22Rv1 (cell line): ENCODE results near the gene FAM184B.
"Not testable (repeated sequence)": the region's sequence is repeated elsewhere in the genome, so short reads cannot be mapped to it uniquely, and the experiment has no call there.

Experiments
- H3K27ac ChIP-seq: fragments of 450-650 bp; 2 replicates; pipeline ENCODE4 v1.5.1; 2017
- ZFX ChIP-seq: fragments of 450-650 bp; IDR thresholded peaks from 2 replicates; pipeline ENCODE4 v1.6.1; 2017; ENCODE audit warnings: antibody characterized with exemption, borderline replicate concordance
- TF ChIP-seq, protein P1 (sequence below): fragments of 450-650 bp; IDR thresholded peaks from 2 replicates; pipeline ENCODE4 v1.5.1; 2017; ENCODE audit warnings: mild to moderate bottlenecking

The FAM184B gene

DNA sequence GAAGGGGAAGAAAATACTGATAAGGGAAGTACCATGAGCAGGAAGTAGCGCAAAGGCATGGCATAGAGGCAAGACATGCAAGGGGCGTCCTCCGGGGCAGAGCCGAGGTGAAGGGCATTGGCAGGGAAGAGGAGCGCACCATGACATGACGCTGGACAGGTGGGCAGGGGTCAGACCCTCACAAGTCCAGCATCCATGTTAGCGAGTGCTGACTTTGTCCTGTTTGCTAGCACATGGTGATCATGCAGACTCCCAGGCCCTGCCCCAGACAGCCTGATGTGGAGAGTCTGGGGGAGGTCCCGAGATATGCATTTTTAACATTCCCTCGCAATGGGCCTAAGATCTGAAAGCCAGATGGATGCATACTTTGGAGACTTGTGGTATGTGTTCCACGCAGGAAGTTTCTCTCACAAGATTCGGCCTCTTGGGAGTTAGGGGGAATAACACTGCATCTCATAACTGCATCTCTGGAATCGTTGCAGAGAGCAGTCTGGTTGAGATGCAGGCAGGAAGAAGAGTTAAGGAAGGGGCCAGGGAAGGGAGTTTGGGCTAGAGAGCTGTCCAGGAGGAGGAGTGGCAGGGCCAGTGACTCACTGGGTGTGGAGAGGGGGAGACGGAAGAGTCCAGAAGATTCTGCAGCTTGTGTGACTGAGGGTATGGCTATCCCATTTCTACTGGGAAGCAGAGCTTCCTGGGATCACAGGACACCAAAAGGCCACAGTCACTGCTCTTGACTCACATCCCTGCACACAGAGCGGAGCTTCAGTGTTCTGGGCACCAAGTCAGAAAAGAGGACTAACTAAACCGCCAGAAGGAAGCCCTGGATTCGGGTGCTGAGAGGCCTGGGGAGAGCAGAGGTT is 59.7 kb downstream of the FAM184B start:
- no peak overlapping the region for H3K27ac ChIP-seq
- no peak for TF ChIP-seq ZFX
- TF ChIP-seq, protein P1, sequence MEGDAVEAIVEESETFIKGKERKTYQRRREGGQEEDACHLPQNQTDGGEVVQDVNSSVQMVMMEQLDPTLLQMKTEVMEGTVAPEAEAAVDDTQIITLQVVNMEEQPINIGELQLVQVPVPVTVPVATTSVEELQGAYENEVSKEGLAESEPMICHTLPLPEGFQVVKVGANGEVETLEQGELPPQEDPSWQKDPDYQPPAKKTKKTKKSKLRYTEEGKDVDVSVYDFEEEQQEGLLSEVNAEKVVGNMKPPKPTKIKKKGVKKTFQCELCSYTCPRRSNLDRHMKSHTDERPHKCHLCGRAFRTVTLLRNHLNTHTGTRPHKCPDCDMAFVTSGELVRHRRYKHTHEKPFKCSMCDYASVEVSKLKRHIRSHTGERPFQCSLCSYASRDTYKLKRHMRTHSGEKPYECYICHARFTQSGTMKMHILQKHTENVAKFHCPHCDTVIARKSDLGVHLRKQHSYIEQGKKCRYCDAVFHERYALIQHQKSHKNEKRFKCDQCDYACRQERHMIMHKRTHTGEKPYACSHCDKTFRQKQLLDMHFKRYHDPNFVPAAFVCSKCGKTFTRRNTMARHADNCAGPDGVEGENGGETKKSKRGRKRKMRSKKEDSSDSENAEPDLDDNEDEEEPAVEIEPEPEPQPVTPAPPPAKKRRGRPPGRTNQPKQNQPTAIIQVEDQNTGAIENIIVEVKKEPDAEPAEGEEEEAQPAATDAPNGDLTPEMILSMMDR, result no peak

GRCh38 chr4:17719106-17719505 is 62.3 kb downstream of the FAM184B start:
- TF ChIP-seq, protein P1, result no peak
- TF ChIP-seq ZFX, result no peak
- no peak overlapping the region for H3K27ac ChIP-seq

DNA sequence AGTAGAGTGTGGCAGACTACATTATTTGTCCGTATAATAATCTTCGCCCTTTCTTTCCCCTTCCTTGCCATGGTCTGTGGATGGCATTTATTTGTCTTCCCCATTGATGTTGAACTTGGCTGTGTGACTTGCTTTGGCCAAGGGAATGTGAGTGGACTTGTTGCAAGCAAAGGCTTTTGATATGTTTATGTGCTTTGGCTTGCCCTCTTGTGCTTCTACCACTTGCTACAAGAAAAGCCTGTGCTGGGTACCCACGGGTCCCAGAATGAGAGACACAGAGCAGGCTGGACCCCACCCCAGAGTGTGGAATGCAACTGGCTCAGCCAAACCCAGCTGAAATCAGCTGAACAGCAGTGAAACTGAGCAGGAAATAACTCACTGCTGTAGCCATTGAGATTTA is 63.0 kb downstream of the FAM184B start:
- no peak overlapping the region for H3K27ac ChIP-seq
- no peak for TF ChIP-seq ZFX
- TF ChIP-seq, protein P1, result no peak

- H3K27ac ChIP-seq, result no peak overlapping the region
- TF ChIP-seq, protein P1, result no peak
- TF ChIP-seq ZFX, result no peak
Measured at GRCh38 chr4:17717301-17717700, 64.1 kb downstream of the FAM184B start.

GRCh38 chr4:17715511-17715910 is 65.9 kb downstream of the FAM184B start:
- no peak overlapping the region for H3K27ac ChIP-seq
- TF ChIP-seq, protein P1, result no peak
- no peak for TF ChIP-seq ZFX

DNA sequence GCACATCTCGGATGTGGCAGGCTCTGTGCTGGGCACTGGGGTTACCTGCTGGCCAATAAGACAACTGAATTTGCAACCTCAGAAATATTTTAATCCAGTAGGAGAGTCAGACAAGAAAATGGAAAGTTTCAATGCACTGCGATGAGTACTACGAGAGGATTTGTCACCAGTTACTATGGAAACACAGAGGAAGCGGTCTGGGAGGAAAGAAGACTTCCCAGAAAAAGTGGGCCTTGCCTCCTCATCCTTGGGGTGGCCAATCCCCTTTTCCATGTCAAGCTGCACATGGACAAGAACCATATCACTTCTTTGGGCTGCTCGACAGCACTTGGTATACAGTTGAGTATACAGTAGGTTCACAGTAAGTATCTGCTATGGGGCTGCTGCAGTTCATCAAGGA is 67.6 kb downstream of the FAM184B start:
- H3K27ac ChIP-seq, result no peak overlapping the region
- no peak for TF ChIP-seq ZFX
- TF ChIP-seq, protein P1, result no peak

DNA sequence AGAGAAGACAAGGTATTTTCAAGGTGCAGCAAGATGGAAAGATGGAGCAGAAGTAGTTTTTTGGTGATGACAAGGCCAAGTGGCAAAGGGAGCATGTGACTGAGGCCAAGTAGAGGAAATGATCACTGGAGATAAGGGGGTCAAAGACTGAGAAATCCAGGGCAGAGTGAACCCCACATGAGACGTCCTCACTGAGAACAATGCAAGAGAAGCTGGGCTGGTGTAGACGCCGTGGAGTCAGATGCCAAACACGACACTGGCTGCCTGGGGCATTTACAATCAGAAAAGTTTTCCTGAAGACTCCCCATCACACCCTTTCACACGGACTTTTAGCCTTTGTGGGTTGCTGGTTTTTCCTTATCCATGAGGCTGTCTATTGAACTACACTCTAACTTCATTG is 69.3 kb downstream of the FAM184B start:
- H3K27ac ChIP-seq, result no peak overlapping the region
- TF ChIP-seq, protein P1, result no peak
- TF ChIP-seq ZFX, result no peak

DNA sequence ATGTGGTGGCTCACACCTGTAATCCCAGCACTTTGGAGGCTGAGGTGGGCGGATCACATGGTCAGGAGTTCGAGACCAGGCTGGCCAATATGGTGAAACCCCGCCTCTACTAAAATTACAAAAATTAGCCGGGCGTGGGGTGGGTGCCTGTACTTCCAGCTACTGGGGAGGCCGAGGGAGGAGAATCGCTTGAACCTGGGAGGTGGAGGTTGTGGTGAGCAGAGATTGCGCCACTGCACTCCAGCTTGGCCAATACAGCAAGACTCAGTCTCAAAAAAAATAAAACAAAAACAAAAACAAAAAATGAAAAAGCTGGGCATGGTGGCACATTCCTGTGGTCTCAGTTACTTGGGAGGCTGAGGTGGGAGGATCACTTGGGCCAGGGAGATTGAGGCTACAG is 70.2 kb downstream of the FAM184B start:
- H3K27ac ChIP-seq, result not testable (repeated sequence)
